NCI-H510A (cell line): Measurements from ENCODE around the gene GLB1L2.
A peak's percentile ranks its signal among the peaks of the same experiment; 100 is the strongest.

Source experiments
- DNase-seq: peaks from one replicate; lab custom pipeline; 2025; lab: John Stamatoyannopoulos, UW

GLB1L2 gene

GRCh38 chr11:134367781-134368180 lies 36.0 kb downstream of the GLB1L2 start:
- peak; percentile 21 for DNase-seq

- no peak for DNase-seq
These were observed 38.1 kb downstream of the GLB1L2 start for GRCh38 chr11:134369656-134370525.

- no peak for DNase-seq
These were observed 39.0 kb downstream of the GLB1L2 start for GRCh38 chr11:134370526-134371435.

DNA sequence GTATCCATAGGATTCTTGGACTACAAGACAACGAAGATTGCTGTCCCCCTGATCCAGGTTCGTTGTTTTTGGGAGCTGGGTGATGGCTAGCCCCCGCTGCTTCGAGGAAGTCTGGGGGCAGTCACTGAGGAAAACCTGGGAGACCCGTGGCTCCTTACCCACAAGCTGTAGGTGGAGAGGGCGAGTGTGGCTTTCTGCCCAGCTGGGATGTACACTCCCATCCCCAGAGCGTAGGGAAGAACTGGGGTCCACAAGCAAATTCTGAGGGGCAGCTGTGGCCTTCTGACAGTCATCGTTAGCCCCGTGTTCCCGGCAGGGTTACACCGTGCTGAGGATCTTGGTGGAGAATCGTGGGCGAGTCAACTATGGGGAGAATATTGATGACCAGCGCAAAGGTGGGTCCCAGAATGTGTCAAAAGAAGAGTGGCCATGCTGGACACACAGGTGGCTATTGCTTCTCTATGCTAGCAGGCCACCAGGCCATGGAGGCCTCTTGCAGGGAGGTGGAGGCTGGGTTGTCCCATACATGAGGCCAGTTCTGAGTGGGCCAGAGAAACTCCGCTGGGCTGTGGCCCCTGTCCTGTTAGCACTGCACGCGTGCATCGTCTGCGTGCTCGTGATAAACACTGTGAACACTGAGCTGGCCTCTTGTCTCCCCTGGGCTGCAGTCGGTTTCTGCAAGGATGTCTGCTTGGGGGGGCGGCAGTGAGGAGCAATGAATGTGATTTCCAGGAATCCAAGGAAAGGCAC lies 39.8 kb downstream of the GLB1L2 start:
- no peak for DNase-seq

DNA sequence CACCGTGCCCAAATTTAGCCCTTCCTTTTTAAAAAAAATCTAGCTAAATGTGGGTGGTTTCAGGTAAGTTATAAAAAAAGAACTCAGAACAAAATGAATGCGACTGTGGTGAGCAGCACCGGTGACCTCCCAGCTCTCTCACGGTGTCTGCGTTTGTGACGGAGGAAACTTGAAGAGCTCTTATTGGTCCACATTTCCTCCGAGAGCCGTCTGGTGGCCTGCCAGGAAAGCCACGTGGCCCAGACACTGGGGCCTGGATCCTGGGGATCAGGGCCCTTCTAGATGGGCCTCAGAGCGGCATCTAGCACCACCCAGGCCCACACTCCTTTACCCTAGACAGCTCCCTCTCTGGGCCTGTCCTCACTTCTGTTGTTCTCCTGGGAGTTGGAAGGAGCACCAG lies 40.7 kb downstream of the GLB1L2 start:
- no peak for DNase-seq

DNA sequence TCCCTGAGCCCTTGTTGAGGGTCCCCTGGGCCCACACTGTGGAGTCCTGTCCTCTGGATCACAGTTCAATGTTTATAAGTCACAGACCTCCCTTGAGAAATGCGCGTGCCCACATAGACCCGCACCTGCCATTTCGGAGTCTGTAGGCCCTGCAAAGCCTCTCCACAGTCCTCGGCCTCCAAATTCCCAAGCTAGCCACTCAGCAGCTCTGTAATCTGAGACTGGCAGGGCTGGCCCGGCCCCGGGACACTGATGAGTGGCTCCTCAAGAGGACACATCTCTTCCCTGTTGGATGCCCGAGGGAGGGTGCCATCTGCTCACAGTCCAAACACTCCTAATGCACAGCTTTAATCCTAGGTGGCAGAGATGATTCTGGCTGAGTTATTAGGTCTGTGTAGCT lies 41.2 kb downstream of the GLB1L2 start:
- peak; percentile 61 for DNase-seq

DNA sequence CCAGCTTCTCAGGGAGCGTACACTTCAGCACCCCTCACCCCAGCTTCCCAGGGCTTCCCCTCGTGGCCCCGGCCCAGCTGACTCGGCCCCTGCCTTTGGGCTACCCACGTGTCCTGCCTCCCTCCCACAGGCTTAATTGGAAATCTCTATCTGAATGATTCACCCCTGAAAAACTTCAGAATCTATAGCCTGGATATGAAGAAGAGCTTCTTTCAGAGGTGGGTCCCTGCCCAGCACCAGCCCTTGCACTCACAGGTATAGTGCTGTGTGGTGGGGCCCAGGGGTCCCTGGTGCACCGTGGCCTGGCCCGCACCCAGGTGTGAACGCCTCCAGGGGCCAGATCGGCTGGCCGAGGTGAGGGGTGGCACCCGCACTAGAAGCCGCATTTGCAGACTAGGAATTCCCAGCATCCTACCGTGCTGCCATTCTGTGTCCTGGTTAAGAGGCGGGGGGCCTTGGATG lies 41.8 kb downstream of the GLB1L2 start:
- no peak for DNase-seq

GRCh38 chr11:134374171-134374570 lies 42.4 kb downstream of the GLB1L2 start:
- DNase-seq, result no peak

DNA sequence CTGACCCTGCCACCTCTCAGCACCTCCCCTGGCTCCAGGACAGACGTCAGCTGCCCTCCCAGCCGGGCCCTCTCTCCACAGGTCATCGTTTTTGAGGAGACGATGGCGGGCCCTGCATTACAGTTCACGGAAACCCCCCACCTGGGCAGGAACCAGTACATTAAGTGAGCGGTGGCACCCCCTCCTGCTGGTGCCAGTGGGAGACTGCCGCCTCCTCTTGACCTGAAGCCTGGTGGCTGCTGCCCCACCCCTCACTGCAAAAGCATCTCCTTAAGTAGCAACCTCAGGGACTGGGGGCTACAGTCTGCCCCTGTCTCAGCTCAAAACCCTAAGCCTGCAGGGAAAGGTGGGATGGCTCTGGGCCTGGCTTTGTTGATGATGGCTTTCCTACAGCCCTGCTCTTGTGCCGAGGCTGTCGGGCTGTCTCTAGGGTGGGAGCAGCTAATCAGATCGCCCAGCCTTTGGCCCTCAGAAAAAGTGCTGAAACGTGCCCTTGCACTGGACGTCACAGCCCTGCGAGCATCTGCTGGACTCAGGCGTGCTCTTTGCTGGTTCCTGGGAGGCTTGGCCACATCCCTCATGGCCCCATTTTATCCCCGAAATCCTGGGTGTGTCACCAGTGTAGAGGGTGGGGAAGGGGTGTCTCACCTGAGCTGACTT lies 43.2 kb downstream of the GLB1L2 start:
- DNase-seq, result no peak

DNA sequence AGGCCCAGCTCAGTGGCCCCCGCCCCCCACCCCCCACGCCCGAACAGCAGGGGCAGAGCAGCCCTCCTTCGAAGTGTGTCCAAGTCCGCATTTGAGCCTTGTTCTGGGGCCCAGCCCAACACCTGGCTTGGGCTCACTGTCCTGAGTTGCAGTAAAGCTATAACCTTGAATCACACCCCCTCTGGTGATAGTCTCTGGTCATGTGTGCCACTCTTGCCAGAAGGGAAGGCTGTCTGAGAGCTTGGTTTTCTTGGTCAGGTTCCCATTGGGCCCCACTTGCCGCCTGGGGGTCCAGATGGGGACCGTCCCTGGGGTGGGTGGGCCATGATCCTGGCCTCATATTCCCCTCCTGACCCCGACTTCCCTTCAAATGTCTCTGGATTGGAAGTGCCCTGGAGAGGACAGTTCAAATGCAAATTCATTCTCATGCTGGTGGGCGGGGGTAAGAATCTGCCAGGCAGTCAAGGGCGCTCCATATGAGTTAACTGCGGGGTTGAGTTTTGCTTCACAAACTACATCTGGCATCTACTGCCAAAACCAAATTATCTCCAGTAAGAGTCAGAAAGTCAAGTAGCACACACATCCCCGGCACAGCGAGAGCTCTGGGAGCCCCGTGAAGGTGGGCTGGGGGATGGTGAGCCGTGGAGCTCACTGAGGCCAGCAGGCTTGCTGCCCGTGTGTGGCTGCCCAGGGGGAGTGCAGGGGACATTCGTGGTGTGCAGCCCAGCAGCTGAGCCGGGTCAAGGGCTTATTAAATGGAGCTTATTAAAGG lies 44.5 kb downstream of the GLB1L2 start:
- DNase-seq, result no peak

- DNase-seq, result no peak
These were observed 46.1 kb downstream of the GLB1L2 start for GRCh38 chr11:134377876-134378275.

DNA sequence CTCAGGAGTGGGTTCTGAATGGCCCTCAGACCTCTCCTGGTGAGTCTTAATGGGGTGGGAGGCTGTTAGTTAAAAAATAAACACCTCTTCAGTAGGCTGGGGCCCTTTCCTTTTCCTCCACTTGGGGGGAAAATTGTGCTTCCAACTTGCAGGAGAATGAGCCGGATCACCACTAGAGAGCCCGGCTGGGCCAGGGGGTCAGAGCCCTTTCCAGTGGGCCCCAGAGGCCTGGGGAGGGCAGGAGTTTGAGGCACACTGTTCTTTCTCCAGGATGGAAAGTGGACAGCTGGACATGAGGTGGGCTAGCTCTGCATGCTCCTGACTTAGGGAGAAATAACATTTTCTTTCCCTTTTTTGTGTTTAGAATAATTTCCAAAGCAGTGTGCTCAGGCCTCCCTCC lies 47.5 kb downstream of the GLB1L2 start:
- no peak for DNase-seq

DNA sequence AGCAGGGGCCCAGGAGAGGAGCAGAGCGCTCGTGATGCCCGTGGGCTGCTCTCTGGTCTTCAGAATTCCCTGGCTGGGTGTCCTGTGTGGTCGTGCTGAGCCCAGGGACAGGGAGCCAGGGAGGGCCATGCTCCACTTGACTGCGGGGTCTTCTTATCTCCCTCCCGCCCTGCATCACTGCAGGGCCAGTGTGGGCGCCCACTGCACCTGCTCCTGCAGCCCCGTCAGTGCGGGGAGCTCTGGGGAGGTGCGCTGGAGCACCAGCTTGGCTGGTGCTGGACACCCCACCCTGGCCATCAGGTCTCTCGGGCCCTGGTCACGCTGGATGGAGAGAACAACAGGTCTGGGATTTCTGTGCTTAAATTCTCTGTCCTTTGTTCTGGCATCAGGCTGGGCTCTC lies 48.4 kb downstream of the GLB1L2 start:
- DNase-seq, result no peak

DNA sequence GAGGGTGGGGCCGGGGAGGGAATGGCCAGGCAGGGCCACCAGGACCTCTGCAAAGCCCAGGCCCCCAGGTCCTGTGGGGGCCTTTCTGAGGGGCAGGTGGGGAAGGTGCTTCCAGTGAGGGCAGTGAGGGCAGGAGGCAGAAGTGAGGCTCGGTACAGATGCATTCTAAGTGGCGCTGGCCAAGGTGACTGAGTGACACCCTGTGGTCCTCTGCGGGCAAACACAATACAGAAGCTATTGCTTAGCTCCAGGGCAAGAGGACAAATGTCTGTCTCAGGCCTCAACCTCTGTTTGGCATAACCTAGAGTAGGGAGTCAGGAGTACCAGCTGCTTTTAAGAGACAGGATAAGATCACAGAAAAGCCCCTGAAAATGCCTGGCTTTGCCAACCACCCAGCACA lies 49.0 kb downstream of the GLB1L2 start:
- DNase-seq, result no peak

GRCh38 chr11:134382257-134382656 lies 50.5 kb downstream of the GLB1L2 start:
- no peak for DNase-seq

GRCh38 chr11:134382830-134383229 lies 51.0 kb downstream of the GLB1L2 start:
- no peak for DNase-seq

GRCh38 chr11:134383576-134384221 lies 51.9 kb downstream of the GLB1L2 start:
- no peak for DNase-seq

GRCh38 chr11:134384406-134384805 lies 52.6 kb downstream of the GLB1L2 start:
- no peak for DNase-seq

- no peak for DNase-seq
These were observed 53.4 kb downstream of the GLB1L2 start for GRCh38 chr11:134385171-134385570.
